Nephron (organoid): ENCODE results near the gene INSC.

ENCODE experiments used
- H3K27ac Mint-ChIP-seq, 3 experiments: 2 replicates each; pipeline ENCODE4 v1.8.0; 2020; ENCODE audit warnings: mixed read lengths in 3 of 3, mild to moderate bottlenecking in 2 of 3, moderate library complexity in 1 of 3
- H3K27me3 Mint-ChIP-seq: 2 replicates; pipeline ENCODE4 v1.8.0; 2021; ENCODE audit warnings: low read depth, mild to moderate bottlenecking, moderate library complexity, mixed read lengths
- H3K36me3 Mint-ChIP-seq: 2 replicates; pipeline ENCODE4 v1.8.0; 2020; ENCODE audit warnings: low read depth, mixed read lengths
- H3K4me1 Mint-ChIP-seq: 2 replicates; pipeline ENCODE4 v1.8.0; 2020; ENCODE audit warnings: mixed read lengths
- H3K4me3 Mint-ChIP-seq, 3 experiments: 2 replicates each; pipeline ENCODE4 v1.8.0; 2020; ENCODE audit warnings: mild to moderate bottlenecking in 3 of 3, mixed read lengths in 3 of 3, moderate library complexity in 2 of 3
- H3K9me3 Mint-ChIP-seq: 2 replicates; pipeline ENCODE4 v1.8.0; 2020; ENCODE audit warnings: mixed read lengths
- TF ChIP-seq, protein P1 (sequence below), 3 experiments: fragments of 200-600 bp; sonication (generic); IDR thresholded peaks; one replicate each; pipeline ENCODE4 v1.5.0; 2021; ENCODE audit warnings: antibody characterized with exemption in 3 of 3; ENCODE audit not compliant: unreplicated experiment in 3 of 3

The INSC gene

DNA sequence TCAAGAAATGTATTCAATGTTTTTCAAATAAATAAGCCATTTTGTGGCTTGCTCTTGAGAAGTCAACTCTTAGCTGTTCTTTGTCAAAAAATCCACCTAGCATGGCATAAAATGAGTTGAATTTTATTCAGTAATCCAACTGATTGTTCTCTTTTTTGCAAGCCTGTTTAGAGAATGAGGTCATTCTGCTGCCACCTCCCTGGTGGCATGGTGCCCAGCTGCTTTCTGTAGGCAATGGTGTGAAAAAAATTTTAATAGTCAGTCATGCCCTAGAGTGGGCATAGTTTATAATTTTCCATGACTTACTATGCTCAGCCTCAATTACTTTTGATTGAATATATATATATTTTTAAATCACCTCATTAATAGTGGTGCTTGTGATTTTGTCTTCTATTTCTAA is 177.2 kb downstream of the INSC start:
- Mint-ChIP-seq H3K27me3 (no peaks in the 10 kb centered on the region), H3K27ac (no peak overlapping the region), H3K9me3 (no peaks in the 10 kb centered on the region), H3K4me3 (no peak overlapping the region), H3K4me1 (no peaks in the 10 kb centered on the region), H3K36me3 (no peaks in the 10 kb centered on the region)
- TF ChIP-seq, protein P1, sequence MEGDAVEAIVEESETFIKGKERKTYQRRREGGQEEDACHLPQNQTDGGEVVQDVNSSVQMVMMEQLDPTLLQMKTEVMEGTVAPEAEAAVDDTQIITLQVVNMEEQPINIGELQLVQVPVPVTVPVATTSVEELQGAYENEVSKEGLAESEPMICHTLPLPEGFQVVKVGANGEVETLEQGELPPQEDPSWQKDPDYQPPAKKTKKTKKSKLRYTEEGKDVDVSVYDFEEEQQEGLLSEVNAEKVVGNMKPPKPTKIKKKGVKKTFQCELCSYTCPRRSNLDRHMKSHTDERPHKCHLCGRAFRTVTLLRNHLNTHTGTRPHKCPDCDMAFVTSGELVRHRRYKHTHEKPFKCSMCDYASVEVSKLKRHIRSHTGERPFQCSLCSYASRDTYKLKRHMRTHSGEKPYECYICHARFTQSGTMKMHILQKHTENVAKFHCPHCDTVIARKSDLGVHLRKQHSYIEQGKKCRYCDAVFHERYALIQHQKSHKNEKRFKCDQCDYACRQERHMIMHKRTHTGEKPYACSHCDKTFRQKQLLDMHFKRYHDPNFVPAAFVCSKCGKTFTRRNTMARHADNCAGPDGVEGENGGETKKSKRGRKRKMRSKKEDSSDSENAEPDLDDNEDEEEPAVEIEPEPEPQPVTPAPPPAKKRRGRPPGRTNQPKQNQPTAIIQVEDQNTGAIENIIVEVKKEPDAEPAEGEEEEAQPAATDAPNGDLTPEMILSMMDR (IDR thresholded peaks at IDR 0.05; ENCODE audit: unreplicated experiment in 3 of 3) = no peak

DNA sequence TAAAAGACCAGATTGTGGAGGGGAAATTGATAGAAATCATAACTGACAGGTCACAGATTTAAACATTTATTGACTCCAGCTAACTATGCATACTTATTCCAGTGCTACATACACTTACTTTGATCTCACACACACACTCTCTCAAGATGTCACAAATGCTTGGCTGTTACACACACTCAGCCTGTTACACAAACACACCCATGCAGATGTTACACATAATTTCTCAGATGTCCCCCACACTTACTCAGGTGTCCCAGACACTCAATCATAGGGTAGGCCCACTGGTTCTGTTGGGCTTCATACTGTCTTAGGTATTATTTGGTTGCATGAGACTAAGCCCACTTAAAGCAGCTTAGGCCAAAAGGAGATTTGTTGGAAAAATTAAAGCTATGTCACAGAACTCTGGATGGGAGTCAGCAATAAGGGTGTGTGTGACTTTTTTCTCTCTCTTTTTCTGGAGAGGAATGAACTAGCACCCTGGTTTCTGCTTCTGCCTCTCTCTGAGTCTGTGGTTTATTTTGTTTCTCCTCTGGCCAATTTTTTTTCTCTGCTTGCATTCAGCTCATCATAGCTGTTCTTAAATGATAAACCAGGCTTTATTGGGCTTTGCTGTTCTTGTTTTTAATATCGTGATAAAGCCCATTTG is 179.4 kb downstream of the INSC start:
- no peak overlapping the region for H3K27ac Mint-ChIP-seq
- H3K36me3 Mint-ChIP-seq = no peaks in the 10 kb centered on the region
- H3K9me3 Mint-ChIP-seq = no peaks in the 10 kb centered on the region
- H3K27me3 Mint-ChIP-seq = no peaks in the 10 kb centered on the region
- no peaks in the 10 kb centered on the region for H3K4me1 Mint-ChIP-seq
- H3K4me3 Mint-ChIP-seq = no peak overlapping the region
- TF ChIP-seq, protein P1 (IDR thresholded peaks at IDR 0.05; ENCODE audit: unreplicated experiment in 3 of 3) = no peak

DNA sequence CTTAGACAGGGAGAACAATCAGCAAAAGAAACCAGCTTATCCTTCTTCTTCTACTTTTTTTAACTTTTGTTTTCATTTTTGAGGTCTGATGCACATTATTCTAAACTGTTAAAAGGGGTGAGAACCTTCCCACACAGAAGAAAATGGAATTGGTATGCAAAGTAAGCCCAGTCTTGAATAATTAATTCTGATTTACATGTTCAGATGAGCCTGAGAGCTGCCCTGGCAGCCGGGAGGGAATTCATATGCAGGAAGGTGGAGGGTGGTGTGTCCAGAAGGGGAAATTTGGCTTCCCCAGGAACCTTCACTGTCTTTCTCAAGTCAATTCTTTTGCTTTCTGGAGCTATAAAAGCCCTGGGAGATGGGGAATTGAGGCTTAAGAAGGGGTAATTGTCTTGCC is 181.0 kb downstream of the INSC start:
- Mint-ChIP-seq H3K36me3 (no peaks in the 10 kb centered on the region), H3K4me3 (no peak overlapping the region), H3K27me3 (no peaks in the 10 kb centered on the region), H3K4me1 (no peaks in the 10 kb centered on the region), H3K9me3 (no peaks in the 10 kb centered on the region), H3K27ac (no peak overlapping the region)
- TF ChIP-seq, protein P1 (IDR thresholded peaks at IDR 0.05; ENCODE audit: unreplicated experiment in 3 of 3) = no peak
